NCI-H460 (cell line): ENCODE data around the gene APOC3. TPM values are rescaled to one million over a fixed set of nuclear protein-coding genes. Genes with fewer than 3 reads are reported as not detected.
A peak's percentile ranks its signal among the peaks of the same experiment; 100 is the strongest.

Experiments
- DNase-seq: peaks from one replicate; pipeline ENCODE4 v3.0.0-alpha.2; 2016; ENCODE audit warnings: low read depth; ENCODE audit errors: extremely low read depth
- total RNA-seq: library from RNA; depleted of rRNA; stranded (reverse); fragments of >200 nt; shearing (Covaris generic); gene quantifications from 2 replicates; pipeline ENCODE4 v1.2.3, GENCODE V29; 2014; rRNA removed

The APOC3 gene
- total RNA-seq, 1 experiment from 2014 or later: not detected

- DNase-seq: no peak
Measured at GRCh38 chr11:116869610-116870009, 39.9 kb downstream of the APOC3 start.

- no peak for DNase-seq
Measured at GRCh38 chr11:116870054-116870453, 40.3 kb downstream of the APOC3 start.

GRCh38 chr11:116871248-116871647 lies 41.5 kb downstream of the APOC3 start:
- DNase-seq: no peak

GRCh38 chr11:116873381-116873780 lies 43.7 kb downstream of the APOC3 start:
- DNase-seq: no peak

GRCh38 chr11:116874251-116874650 lies 44.5 kb downstream of the APOC3 start:
- DNase-seq: no peak

GRCh38 chr11:116875194-116875593 lies 45.5 kb downstream of the APOC3 start:
- no peak for DNase-seq

- no peak for DNase-seq
Measured at GRCh38 chr11:116876656-116877055, 46.9 kb downstream of the APOC3 start.

- DNase-seq: peak; percentile 50
Measured at GRCh38 chr11:116879800-116880625, 50.3 kb downstream of the APOC3 start.

GRCh38 chr11:116881143-116881542 lies 51.4 kb downstream of the APOC3 start:
- no peak for DNase-seq

- no peak for DNase-seq
Measured at GRCh38 chr11:116882386-116882785, 52.7 kb downstream of the APOC3 start.

Other genes with a start within 250 kb of the APOC3 start
- 14.4 and 15.9 TPM in 2 replicates for gene BUD13, start 56.9 kb upstream of the APOC3 start, total RNA-seq
- gene ZPR1, start 41.9 kb upstream of the APOC3 start, total RNA-seq: 54.3 and 70.3 TPM in 2 replicates
- not detected in 2 replicates for gene APOA5, start 38.0 kb upstream of the APOC3 start, total RNA-seq
- not detected in 2 replicates for gene APOA4, start 6.6 kb upstream of the APOC3 start, total RNA-seq
- gene APOA1, start 7.7 kb downstream of the APOC3 start, total RNA-seq: not detected in 2 replicates